GM12864 (cell line): Measurements from ENCODE around the gene RASAL1.

Experiments
- DNase-seq: peaks from one replicate; pipeline ENCODE4 v3.0.0-alpha.2; 2011; ENCODE audit warnings: low read depth
- H3K4me3 ChIP-seq: 2 replicates; pipeline ENCODE4 v1.5.1; 2011; ENCODE audit warnings: mild to moderate bottlenecking, low read depth, low read length, control low read depth
- CTCF ChIP-seq: IDR thresholded peaks from 2 replicates; pipeline ENCODE4 v1.5.1; 2011; ENCODE audit warnings: low read depth, mild to moderate bottlenecking, moderate library complexity, low read length, control low read depth, inconsistent platforms; ENCODE audit errors: missing control alignments

The RASAL1 gene

GRCh38 chr12:113101751-113102150 lies 33.8 kb downstream of the RASAL1 start:
- DNase-seq: no peak
- no peak for TF ChIP-seq CTCF
- no peak overlapping the region for H3K4me3 ChIP-seq

GRCh38 chr12:113099764-113100163 lies 35.8 kb downstream of the RASAL1 start:
- no peak overlapping the region for H3K4me3 ChIP-seq
- DNase-seq: no peak
- no peak for TF ChIP-seq CTCF

GRCh38 chr12:113099364-113099763 lies 36.2 kb downstream of the RASAL1 start:
- DNase-seq: no peak

GRCh38 chr12:113098441-113099028 lies 37.0 kb downstream of the RASAL1 start:
- peak; percentile 99 for TF ChIP-seq CTCF
- DNase-seq: no peak
- H3K4me3 ChIP-seq: no peak overlapping the region

More at GRCh38 chr12:113099364-113099763, 36.2 kb downstream of the RASAL1 start:
- TF ChIP-seq CTCF: no peak
- H3K4me3 ChIP-seq: no peak overlapping the region

GRCh38 chr12:113097716-113098440 lies 37.7 kb downstream of the RASAL1 start:
- no peak for TF ChIP-seq CTCF
- DNase-seq: no peak
- H3K4me3 ChIP-seq: no peak overlapping the region

- no peak overlapping the region for H3K4me3 ChIP-seq
- no peak for DNase-seq
- TF ChIP-seq CTCF: no peak
These were observed 38.7 kb downstream of the RASAL1 start for GRCh38 chr12:113096675-113097461.
